Activated effector memory CD4-positive, alpha-beta T cell treated with anti-CD3 and anti-CD28 coated beads, Interleukin-2, amount 50 U/mL, for 16 hours (primary cell): ENCODE data around the gene KIF7.
"Not testable (repeated sequence)": the region's sequence is repeated elsewhere in the genome, so short reads cannot be mapped to it uniquely, and the experiment has no call there.

Source experiments
- DNase-seq: peaks from one replicate; pipeline ENCODE4 v3.0.0-alpha.2; 2020

Gene KIF7

DNA sequence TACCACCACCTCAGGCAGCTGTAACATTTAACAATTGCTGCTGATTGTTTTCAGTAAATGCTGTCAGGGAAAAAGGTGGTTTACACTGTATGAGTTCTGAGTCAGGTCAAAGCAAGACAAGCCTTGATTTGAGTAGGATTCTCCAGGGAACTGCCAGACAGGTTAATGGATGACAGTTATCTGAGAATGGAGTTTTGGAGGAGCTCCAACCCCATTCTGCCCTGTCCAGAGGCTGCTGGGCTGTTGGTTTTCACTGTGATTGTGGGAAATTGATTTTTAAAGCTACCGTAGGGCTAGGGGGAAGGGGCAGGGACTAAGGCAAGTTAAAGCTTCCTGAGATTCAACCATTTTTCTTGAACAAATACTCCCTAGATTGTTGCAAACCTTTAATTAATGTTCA, 40.1 kb downstream of the KIF7 start:
- DNase-seq: no peak

DNA sequence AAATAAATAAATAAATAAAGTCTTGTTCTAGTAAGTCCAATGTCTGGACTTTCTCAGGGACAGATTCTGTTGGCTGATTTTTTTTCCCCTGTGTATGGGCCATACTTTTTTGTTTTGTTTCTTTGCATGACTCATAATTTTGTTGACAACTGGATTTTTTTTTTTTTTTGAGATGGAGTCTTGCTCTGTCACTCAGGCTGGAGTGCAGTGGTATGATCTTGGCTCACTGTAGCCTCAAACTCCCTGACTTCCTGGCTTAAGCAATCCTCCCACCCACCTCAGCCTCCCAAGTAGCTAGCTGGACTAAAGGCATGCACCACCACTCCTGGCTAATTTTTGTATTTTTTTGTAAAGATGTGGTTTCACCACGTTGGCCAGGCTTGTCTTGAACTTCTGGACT, 41.1 kb downstream of the KIF7 start:
- no peak for DNase-seq

DNA sequence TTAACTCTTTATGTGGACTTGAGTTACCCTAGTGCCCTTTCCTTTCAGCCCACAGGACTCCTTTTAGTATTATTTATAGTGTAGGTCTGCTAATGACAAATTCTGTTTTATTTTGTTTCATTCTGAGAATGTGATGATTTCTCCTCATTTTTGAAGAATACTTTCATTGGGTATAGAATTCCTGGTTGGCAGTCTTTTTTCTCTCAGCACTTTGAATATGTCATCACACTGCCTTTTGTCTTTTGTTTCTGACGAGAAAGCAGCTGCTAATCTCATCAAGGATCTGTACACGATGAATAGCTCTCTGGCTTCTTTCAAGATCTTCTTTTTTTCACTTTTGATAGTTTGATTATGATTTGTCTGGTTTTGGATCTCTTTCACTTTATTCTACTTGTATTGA, 42.2 kb downstream of the KIF7 start:
- no peak for DNase-seq

DNA sequence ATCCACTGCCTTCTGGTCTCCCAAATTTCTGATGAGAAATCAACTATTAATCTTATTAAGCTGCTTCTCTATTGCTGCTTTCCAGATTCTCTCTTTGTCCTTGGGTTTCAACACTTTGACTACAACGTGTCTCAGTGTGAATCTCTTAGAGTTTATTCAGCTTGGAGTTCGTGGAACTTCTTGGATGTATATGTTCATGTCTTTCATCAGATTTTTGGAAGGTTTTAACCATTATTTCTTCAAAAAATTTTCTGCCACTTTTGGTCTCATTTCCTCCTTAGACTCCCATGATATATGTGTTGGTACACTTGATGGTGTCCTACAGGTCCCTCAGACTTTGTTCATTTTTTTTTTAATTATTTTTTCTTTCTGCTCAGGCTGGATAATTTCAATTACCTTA, 44.0 kb downstream of the KIF7 start:
- DNase-seq: no peak

DNA sequence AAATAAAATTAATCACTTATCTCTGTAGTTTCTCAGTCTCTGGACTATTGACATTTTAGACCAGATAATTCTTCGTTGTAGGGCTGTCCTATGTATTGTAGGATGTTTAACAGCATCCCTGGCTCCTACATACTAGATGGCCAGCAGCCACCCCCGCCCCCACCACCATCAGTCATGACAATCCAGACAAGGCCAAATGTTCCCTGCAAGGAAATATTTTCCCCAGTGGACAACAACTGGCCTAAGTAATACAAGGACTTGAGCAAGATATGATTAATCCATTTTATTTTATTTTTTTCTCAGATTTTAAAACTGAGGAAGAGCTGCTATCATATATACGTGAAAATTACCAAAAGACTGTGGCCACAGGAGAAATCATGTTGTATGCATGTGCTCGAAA, 56.2 kb downstream of the KIF7 start:
- DNase-seq: no peak

DNA sequence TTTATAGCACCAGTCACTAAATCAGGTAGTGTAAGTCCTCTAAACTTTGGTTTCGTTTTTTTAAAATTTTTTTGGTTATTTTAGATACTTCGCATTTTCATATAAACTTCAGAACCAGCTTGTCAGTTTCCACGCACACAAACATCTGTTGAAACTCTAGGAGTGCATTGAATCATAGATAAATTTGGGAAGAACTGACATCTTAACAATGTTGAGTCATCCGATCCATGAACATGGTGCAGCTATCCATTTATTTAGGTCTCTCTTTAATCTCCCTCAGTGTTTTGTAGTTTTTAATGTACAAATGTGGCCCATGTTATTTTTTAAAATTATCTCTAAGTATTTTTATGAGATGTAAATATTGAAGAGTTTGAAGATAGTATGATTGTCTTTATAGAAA, 62.2 kb downstream of the KIF7 start:
- no peak for DNase-seq

DNA sequence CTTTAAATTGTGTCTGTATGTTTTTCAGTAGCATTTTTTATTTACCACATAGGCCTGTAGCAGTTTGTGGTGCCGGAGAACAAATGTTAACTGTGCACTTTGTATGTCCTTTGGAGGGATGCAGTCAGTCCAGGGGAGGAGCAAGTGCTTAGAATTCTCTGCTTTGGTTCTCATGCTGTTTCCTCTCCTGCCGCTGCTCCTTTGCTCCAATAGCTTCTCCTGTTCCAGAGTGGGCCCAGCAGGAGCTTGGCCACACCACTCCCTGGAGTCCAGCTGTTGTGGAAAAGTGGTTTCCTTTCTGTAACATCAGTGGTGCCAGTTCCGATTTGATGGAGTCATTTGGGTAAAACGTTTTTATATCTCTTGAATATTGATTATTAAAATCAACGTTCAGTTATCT, 63.4 kb downstream of the KIF7 start:
- DNase-seq: no peak

DNA sequence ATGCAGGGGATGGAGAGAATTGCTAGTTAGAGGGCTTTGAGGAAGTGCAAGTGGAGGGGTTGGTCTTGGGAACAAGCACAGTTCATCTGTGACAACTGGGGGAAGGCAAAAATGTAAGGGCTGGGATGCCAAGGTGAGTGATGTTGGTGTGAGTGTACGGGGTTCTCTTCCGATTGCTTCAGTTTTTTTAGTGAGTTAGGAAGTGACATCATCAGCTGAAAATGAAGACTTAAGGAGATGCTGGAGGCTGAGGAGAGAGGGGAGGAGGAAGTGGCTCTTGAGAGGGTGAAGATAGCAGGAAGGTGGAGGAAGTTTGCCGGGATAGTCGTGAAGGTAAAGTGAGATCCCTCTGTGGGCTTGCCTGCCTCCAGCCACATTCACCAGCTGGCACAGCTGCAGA, 67.3 kb downstream of the KIF7 start:
- no peak for DNase-seq

DNA sequence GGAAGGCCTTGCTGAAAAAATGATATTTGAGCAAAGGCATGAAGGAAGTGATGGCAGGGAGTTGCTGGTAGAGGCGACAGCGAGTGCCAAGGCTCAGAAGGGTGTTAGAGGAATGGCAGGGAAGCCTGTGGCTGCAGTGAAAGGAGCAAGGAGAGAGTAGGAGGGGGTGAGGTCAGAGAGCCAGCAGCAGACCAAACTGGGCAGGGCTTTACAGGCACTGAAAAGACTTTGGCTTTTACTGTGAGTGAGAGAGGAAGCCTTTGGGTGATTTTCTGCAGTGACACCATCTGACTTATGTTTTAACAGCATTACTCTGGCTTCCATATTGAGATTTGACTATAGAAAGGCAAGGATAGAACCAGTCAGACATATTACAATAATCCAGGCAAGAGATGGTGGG, 68.6 kb downstream of the KIF7 start:
- no peak for DNase-seq

DNA sequence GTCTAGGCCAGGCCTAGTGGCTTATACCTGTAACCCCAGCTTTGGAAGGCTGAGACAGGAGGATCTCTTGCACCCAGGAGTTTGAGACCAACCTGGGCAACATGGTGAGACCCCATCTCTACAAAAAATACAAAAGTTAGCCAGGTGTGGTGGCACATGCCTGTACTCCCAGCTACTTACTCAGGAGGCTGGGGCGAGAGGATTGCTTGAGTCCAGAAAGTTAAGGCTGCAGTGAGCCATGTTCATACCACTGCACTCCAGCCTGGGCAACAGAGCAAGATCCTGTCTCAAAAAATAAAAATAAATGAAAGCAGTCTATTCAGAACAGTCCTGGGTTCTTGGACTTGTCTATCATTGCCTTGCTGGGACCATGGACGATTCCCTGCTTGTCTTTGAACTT, 74.5 kb downstream of the KIF7 start:
- DNase-seq: not testable (repeated sequence)

DNA sequence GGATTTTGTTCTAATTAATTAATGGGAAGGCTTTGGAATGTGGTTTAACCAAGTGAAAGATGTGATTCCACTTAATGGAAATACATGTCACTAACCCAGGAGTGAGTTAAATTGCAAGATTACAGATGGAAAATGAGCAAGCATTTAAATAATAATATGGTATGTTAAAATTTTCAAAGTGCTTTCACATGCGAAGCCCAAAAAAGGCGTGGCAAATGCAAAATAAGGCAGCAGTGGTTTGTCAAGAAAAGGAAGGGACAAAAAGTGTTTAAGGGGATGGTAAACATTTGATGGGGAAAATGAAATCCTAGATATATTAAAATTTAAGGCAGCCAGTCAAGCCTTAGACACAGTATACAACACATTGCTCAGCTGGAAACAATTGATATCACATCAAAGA, 77.1 kb downstream of the KIF7 start:
- no peak for DNase-seq
